GM12891 (cell line): ENCODE results near the gene PCDH12. TPM values are rescaled to one million over a fixed set of nuclear protein-coding genes. Genes with fewer than 3 reads are reported as not detected.
A peak's percentile ranks its signal among the peaks of the same experiment; 100 is the strongest.

Experiments used
- DNase-seq: peaks from one replicate; pipeline ENCODE4 v3.0.0; 2011; ENCODE audit warnings: low spot score; ENCODE audit not compliant: insufficient read length
- FAIRE-seq: peaks from 2 replicates; lab custom pipeline; 2011; peaks lifted over from hg19 to GRCh38; lab: Jason Lieb, UNC
- PAX5 ChIP-seq: IDR thresholded peaks from 2 replicates; pipeline ENCODE4 v1.6.1; 2011; ENCODE audit warnings: low read length, moderate library complexity, mild to moderate bottlenecking; ENCODE audit not compliant: insufficient read depth, severe bottlenecking
- POLR2A ChIP-seq: IDR thresholded peaks from 2 replicates; pipeline ENCODE4 v1.6.1; 2011; ENCODE audit warnings: low read depth, low read length, control low read depth
- POLR2AphosphoS5 ChIP-seq: IDR thresholded peaks from 2 replicates; pipeline ENCODE4 v1.6.1; 2011; ENCODE audit warnings: low read depth, low read length, control low read depth
- POU2F2 ChIP-seq: IDR thresholded peaks from 2 replicates; pipeline ENCODE4 v1.6.1; 2011; ENCODE audit warnings: low read depth, mild to moderate bottlenecking, control low read depth, low read length, moderate library complexity
- SPI1 ChIP-seq: IDR thresholded peaks from 2 replicates; pipeline ENCODE4 v1.6.1; 2011; ENCODE audit warnings: low read depth, low read length, control low read depth
- TAF1 ChIP-seq: IDR thresholded peaks from 2 replicates; pipeline ENCODE4 v1.6.1; 2011; ENCODE audit warnings: low read depth, low read length, control low read depth
- polyA plus RNA-seq: library from polyadenylated mRNA; unstranded; fragments of >200 nt; gene quantifications from one replicate; pipeline ENCODE4 v1.2.1, GENCODE V29; 2012; ENCODE audit warnings: low read depth, missing spikeins, inconsistent platforms; ENCODE audit not compliant: missing spikeins

Gene PCDH12
- 0.04 TPM for polyA plus RNA-seq

DNA sequence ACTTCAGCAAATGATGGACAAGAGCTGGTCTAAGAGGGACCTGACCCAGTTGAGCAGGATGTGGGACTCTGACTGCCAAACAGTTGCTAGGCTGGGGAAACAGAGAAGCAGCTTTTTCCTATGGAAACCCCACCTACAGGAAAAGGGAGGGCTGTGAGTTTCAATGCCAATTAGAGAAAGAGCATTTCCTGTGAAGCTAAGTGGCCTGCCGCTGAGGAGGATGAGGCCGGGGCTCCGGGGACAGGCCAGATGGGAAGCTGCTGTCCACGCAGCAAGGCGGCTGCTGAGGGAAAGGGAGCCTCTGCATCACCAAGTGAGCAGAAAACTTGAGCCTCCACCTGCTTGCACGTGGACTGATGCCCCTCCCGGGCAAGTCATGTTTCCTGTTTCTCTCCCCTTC, at the start of gene PCDH12:
Gene PCDH12, minus strand, starts transcription at position 90 of the 400 bp plus-strand sequence. CDS start 351 bp downstream, outside the sequence.
- DNase-seq (no peak), FAIRE-seq (no peak)
- TF ChIP-seq SPI1 (no peak), POLR2AphosphoS5 (no peak), POU2F2 (no peak), PAX5 (no peak), TAF1 (no peak), POLR2A (no peak)

DNA sequence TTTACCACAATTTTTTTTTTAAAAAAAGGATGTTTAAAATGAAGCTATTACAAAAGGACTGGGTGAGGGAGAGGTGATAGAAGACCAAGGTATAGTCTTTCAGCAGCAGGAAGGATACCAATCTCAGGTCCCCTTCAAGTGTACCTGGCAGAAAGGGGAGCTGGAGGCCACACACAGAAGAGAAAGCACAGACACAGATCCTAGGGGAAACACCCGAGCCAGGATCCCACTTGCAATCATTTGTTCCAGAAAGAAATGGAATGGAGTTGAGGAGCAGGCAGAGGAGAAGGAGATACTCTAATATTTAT, 49.2 kb upstream of the PCDH12 start:
- no peak for DNase-seq
- no peak for FAIRE-seq
- TF ChIP-seq POU2F2 (no peak), SPI1 (no peak), POLR2AphosphoS5 (no peak), POLR2A (no peak), PAX5 (no peak), TAF1 (no peak)

DNA sequence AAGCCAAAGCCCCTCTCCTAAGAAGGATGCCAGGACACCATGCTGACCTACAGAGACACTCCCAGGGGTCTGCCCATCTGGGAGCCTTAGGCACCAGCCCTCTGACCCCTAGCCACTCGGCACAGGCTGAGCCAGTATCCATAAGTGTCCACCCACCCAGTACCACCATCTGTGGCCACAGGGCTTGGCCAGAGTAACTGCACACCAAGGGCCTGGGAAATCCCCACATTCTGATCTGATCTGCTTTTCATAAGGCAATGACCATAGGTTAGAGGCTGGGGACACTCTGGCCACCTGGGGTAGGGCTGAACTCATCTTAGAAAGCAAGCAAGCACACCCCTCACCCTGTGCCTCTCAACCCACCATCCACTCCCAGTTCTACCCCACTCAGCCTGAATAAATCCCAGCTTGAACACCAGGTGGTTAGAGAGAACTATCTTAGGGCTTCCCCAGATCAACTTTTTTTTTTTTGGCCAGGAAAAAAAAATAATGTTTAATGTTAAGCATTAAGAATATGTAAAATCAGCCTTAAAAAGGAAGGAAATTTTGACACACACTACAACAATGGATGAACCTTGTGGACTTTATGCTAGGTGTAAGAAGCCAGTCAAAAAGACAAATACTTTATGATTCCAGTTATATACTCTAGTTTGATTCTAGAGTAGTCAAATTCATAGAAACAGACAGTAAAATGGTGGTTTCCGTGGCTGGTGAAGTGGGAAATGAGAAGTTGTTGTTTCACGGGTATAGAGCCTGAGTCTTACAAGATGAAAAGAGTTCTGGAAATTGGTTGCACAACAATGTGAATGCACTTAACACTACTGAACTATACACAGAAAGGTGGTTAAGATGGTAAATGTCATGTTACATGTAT, 48.6 kb upstream of the PCDH12 start:
- TF ChIP-seq SPI1 (peak; percentile 26; the same call in 1 of the 2 replicates), POU2F2 (no peak), PAX5 (no peak)
- FAIRE-seq (peak; percentile 71), DNase-seq (no peak)

DNA sequence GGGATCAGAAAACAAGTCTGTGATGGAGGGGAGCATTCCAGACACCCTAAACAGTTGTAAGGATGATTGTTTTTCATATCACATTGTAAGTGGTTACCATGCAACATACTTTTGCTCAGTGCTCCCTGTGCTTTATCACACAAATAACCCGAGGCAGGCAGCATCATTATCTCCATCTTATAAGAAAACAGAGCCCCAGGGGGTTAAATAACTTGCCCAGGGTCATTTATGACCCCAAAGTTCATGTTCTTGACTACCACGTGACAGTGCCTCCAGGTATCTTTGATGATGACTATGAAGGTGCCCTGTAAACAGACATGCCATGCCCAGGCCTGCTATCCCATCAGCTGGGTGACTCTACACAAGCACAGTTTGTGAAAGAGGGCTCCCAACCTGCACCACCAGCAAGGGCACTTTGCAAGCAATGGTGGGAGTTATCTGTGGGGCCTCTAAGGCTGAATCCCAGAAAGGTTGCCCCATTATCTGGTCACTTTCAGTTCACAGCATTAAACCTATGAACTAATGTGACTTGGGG, 45.3 kb upstream of the PCDH12 start:
- TF ChIP-seq PAX5 (no peak), SPI1 (no peak), POU2F2 (no peak), TAF1 (no peak), POLR2A (no peak), POLR2AphosphoS5 (no peak)
- DNase-seq, result no peak
- FAIRE-seq, result no peak

DNA sequence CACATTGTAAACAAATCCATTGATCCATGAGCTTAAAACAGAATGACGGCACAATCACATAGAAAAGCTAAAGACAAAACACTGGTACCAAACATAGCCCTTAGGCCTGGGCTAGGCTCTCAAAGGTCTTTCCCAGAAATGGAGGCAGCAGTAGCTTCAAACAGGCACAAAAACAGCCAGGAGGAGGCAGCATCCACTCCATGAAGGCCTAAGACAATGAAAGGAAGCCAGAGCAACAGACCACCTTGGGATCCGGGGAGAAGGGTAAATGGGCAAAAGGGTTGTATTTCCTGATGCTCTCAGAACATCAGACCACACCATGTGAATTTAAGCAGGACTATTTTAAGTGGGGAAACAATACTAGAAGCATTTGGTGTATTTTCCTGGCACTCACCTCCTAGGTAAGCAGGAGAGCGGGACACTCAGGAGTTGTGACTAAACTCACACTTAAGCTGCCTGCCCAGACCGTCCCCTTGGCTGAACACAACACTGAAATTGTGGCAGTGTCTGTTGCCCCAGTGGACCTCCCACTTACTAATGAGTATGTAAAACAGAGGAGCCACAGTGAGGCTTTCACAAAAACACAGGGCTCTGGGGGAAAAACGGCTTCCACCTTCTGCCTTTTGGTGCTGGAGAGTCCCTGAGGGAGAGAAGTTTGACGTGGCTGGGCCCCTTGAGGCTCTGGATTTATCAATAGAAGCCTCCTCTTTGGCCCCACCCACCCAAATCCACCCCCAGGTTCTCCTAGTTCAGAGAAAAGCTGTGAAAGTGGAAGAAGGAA, 42.9 kb upstream of the PCDH12 start:
- DNase-seq (no peak), FAIRE-seq (no peak)
- TF ChIP-seq POU2F2, result no peak
- no peak for TF ChIP-seq SPI1
- TF ChIP-seq POLR2AphosphoS5, result no peak
- no peak for TF ChIP-seq TAF1
- no peak for TF ChIP-seq POLR2A
- no peak for TF ChIP-seq PAX5

DNA sequence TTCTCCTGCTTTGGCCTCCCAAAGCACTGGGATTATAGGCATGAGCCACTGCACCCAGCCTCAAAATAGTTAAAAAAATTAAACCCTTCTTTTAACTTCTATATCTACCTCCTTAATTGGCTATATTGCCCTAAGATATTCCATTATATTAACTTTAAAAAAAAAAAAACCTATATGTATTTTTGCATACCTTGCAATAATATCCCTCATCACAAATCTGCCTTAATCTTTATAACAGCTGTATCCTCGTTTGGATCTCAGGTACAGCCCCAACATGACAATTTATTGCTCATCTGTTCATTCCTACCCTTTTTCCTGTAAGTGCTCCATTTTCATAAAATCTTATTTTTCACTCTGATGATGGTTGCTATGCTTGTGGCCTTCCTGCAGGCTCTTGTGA, 42.2 kb upstream of the PCDH12 start:
- TF ChIP-seq POLR2AphosphoS5, result no peak
- no peak for TF ChIP-seq SPI1
- no peak for TF ChIP-seq POLR2A
- TF ChIP-seq TAF1, result no peak
- no peak for TF ChIP-seq PAX5
- no peak for TF ChIP-seq POU2F2
- DNase-seq, result no peak
- FAIRE-seq, result no peak

DNA sequence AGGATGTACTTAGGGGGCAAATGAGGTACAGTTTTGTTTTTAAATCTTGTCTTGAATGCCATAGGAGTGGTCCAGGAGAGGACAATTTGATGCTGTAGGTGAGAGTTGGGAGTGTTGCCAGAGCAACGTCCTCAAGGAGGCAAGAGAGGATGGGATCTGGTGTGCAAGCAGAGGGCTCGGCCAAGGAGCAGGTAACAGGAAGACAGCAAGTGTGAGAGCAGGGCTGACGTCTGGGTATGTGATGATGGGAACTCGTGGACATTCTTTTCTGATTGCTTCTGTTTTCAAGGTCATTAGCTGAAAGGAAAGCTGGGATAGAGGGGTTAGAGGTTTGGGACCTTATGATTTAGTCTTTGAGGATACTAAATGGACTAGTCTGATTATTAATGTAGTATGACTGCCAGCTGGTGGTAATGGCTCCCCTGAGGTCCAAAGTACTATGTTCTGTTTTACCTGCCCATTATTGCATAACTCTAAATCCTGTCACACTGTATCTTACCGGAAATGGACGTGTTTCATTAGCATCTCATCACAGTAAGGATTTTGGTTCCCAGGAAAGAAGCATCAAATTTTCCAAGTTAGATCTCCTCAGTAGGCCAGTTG, 39.5 kb upstream of the PCDH12 start:
- no peak for DNase-seq

DNA sequence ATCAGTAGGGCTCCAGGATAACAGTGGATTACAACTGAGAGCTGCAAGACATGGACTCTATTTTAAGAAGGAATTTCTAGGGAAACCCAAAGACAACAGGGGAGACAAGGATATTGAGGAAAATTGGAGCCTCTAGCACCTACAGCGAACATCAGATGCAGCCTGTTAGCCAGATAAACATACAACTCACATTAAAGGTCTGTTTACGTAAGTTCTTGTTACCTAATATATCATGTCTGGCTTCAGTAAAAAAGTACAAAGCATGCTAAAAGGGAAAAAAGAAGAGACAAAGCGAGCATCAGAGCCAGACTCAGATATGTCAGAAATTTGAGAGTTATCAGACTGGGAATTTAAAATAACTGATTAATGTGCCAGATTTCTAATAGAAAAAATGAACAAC, 37.7 kb upstream of the PCDH12 start:
- TF ChIP-seq TAF1, result no peak
- TF ChIP-seq POLR2AphosphoS5, result no peak
- no peak for TF ChIP-seq PAX5
- no peak for TF ChIP-seq POU2F2
- no peak for TF ChIP-seq SPI1
- TF ChIP-seq POLR2A, result no peak
- DNase-seq (no peak), FAIRE-seq (no peak)

More for the DNA sequence above, 39.5 kb upstream of the PCDH12 start:
- no peak for TF ChIP-seq SPI1
- no peak for TF ChIP-seq POLR2A
- no peak for TF ChIP-seq POU2F2
- TF ChIP-seq PAX5, result no peak
- no peak for TF ChIP-seq POLR2AphosphoS5
- TF ChIP-seq TAF1, result no peak
- FAIRE-seq, result no peak

DNA sequence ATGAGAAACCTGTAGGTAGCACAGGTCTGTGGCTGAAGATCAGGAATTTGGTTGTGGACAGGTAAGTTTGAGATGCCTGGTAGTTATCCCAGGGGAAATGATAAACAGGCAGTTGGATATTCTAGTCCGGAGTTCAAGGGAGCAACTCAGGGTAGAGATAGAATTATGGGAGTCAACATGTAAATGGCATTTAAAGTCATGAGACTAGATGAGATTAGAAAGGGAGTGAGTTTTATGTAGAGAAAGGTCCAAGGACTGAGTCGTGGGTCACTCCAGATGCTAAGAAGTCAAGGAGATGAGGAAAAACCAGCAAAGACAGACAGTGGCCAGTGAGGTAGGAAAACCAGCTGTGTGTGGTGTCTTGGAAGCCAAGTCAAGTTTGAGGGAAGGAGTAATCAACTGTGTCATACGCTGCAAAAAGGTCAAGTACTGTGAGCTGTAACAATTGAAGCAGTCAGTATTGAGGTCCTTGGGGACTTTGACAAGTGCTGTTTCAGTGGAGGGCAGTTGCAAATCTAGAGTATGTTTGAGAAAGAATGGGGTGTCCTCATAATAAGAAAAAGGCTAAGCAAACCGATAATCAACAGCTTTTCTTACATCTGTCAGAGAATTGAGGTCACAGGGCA, 36.6 kb upstream of the PCDH12 start:
- no peak for DNase-seq
- TF ChIP-seq POU2F2 (no peak), TAF1 (no peak), SPI1 (no peak), PAX5 (no peak), POLR2A (no peak), POLR2AphosphoS5 (no peak)
- no peak for FAIRE-seq
